Colonic mucosa (tissue), 4 donors: Measurements from ENCODE around the gene COL27A1. TPM values are rescaled to one million over a fixed set of nuclear protein-coding genes. Genes with fewer than 3 reads are reported as not detected.

Source experiments
- DNase-seq: peaks from one replicate; pipeline ENCODE4 v3.0.0-alpha.2; 2020
- H3K27ac ChIP-seq: fragments of 200-600 bp; one replicate; pipeline ENCODE4 v1.8.0; 2021
- H3K27me3 ChIP-seq: fragments of 200-600 bp; one replicate; pipeline ENCODE4 v1.8.0; 2021
- H3K36me3 ChIP-seq: fragments of 200-600 bp; one replicate; pipeline ENCODE4 v1.8.0; 2021
- H3K4me1 ChIP-seq: fragments of 200-600 bp; one replicate; pipeline ENCODE4 v1.8.0; 2021; ENCODE audit warnings: mild to moderate bottlenecking
- H3K4me3 ChIP-seq: fragments of 200-600 bp; one replicate; pipeline ENCODE4 v1.8.0; 2021
- H3K9ac ChIP-seq, 2 donors: one replicate each; pipeline ENCODE4 v1.7.0; 2013; ENCODE audit warnings: control low read depth in 2 of 2, low read depth in 2 of 2, low read length in 2 of 2
- H3K9me3 ChIP-seq: fragments of 200-600 bp; one replicate; pipeline ENCODE4 v1.8.0; 2021
- CTCF ChIP-seq: fragments of 200-600 bp; IDR thresholded peaks from one replicate; pipeline ENCODE4 v1.8.0; 2022; ENCODE audit warnings: antibody characterized with exemption, mild to moderate bottlenecking
- intact Hi-C: fragments of 100-400 bp; cut with DNase I; formaldehyde crosslinking; loops from one replicate; pipeline ENCODE4 v1.14.1; 2022
- total RNA-seq, 2 donors: library from RNA; stranded (reverse); fragmentation: NEBNext Ultra II Directional in 1 of 2; extraction: Animal tissue kit (Norgen Biotek cat#: 25700) in 1 of 2; gene quantifications; one replicate each; pipeline ENCODE4 v1.2.1, GENCODE V29; 2021
- donor health status: healthy.
- donor health status: DM: no; HTN: no; CAD: no.
- donor health status: DM: no; HTN: no; CAD: no.

COL27A1 gene
- total RNA-seq, 2 donors from 2014 or later = 2.9 to 4.2 TPM

- intact Hi-C loops = no loop called here
- H3K36me3 ChIP-seq = peaks cover 30% of the 10 kb centered on the region
These were observed 186.7 kb downstream of the COL27A1 start for GRCh38 chr9:114341991-114342390.

GRCh38 chr9:114342755-114343440 lies 187.6 kb downstream of the COL27A1 start:
- Histone ChIP-seq H3K9me3 (no peaks in the 10 kb centered on the region), H3K4me1 (no peaks in the 10 kb centered on the region), H3K36me3 (peaks cover 31% of the 10 kb centered on the region), H3K9ac (no peak overlapping the region), H3K27me3 (no peaks in the 10 kb centered on the region), H3K4me3 (no peak overlapping the region), H3K27ac (no peak overlapping the region)
- DNase-seq = no peak
- TF ChIP-seq CTCF = no peak
- intact Hi-C loops = no loop called here

More at GRCh38 chr9:114341991-114342390, 186.7 kb downstream of the COL27A1 start:
- Histone ChIP-seq H3K4me1 (no peaks in the 10 kb centered on the region), H3K9ac (no peak overlapping the region), H3K27ac (no peak overlapping the region), H3K4me3 (no peak overlapping the region), H3K27me3 (no peaks in the 10 kb centered on the region), H3K9me3 (no peaks in the 10 kb centered on the region)
- TF ChIP-seq CTCF = no peak
- DNase-seq = no peak

DNA sequence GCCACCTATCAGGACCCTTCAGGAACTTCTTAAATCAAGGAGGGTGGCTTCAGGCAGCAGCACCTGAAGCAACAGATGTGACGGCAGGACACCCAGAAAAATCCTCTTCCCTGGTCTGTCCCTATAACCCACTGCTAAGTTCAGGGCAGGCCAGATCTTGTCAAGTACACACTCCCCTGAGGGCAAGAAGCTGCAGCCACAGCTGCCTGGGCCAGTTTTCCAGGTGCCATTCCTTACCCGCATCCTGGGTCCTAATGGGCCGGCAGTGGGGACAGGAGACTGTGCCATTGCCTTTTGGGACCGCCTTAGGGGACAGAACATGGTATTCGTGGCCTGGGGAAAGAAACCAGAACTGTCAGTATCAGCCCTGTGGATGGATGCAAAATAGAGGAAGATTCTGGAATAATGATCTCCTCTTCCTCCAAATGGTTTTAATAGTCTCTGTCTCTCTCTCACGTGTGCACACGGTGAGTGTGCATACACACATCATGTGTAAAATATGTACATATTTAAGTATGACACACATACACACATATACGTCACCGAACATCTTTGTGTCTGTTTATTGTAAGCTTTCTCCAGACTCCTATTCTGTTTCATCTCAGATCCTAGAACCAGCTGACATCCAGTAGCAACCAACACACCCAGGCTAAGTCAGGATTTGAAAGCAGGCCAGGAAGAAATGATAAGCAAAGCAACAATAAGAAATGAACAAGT lies 188.3 kb downstream of the COL27A1 start:
- no peaks in the 10 kb centered on the region for H3K4me1 ChIP-seq
- TF ChIP-seq CTCF = no peak
- H3K9ac ChIP-seq = no peak overlapping the region
- peaks cover 28% of the 10 kb centered on the region for H3K36me3 ChIP-seq
- no peak overlapping the region for H3K27ac ChIP-seq
- intact Hi-C loops = no loop called here
- H3K9me3 ChIP-seq = no peaks in the 10 kb centered on the region
- no peaks in the 10 kb centered on the region for H3K27me3 ChIP-seq
- no peak for DNase-seq
- H3K4me3 ChIP-seq = no peak overlapping the region

GRCh38 chr9:114344188-114344566 lies 188.8 kb downstream of the COL27A1 start:
- no peak for DNase-seq
- H3K27me3 ChIP-seq = no peaks in the 10 kb centered on the region
- no peaks in the 10 kb centered on the region for H3K4me1 ChIP-seq
- no peak overlapping the region for H3K9ac ChIP-seq
- no peak for TF ChIP-seq CTCF
- H3K36me3 ChIP-seq = peaks cover 28% of the 10 kb centered on the region
- no peaks in the 10 kb centered on the region for H3K9me3 ChIP-seq
- no peak overlapping the region for H3K27ac ChIP-seq
- no peak overlapping the region for H3K4me3 ChIP-seq
- intact Hi-C loops = no loop called here

GRCh38 chr9:114344692-114345091 lies 189.4 kb downstream of the COL27A1 start:
- no peak for DNase-seq
- TF ChIP-seq CTCF = no peak
- no peaks in the 10 kb centered on the region for H3K27me3 ChIP-seq
- peaks cover 28% of the 10 kb centered on the region for H3K36me3 ChIP-seq
- no peak overlapping the region for H3K4me3 ChIP-seq
- H3K4me1 ChIP-seq = no peaks in the 10 kb centered on the region
- H3K9ac ChIP-seq = no peak overlapping the region
- no peaks in the 10 kb centered on the region for H3K9me3 ChIP-seq
- no peak overlapping the region for H3K27ac ChIP-seq
- intact Hi-C loops = no loop called here
